ENCODE measurements around the gene ROBO1.

Gene ROBO1

GRCh38 chr3:79081335-79081734, 686.5 kb downstream of the ROBO1 start:
- Histone ChIP-seq H3K4me1 (ENCODE audit: low read length) (no peaks in the 10 kb centered on the region), H3K4me3 (ENCODE audit: low read length) (no peak overlapping the region), H3K9ac (ENCODE audit: low read length) (no peak overlapping the region), H3F3A (ENCODE audit: insufficient read depth, low read length) (no peaks in the 10 kb centered on the region), H3K9me2 (replicated peaks; ENCODE audit: insufficient read depth, low read length) (no peaks in the 10 kb centered on the region), H2AFZ (ENCODE audit: low read length) (no peak overlapping the region), H3K36me3 (replicated peaks; ENCODE audit: insufficient read depth, low read length) (no peaks in the 10 kb centered on the region), H3K9me3 (replicated peaks; ENCODE audit: insufficient read depth, low read length) (no peaks in the 10 kb centered on the region), H3K4me2 (ENCODE audit: low read depth, low read length) (no peak overlapping the region), H4K20me1 (ENCODE audit: insufficient read depth, low read length) (no peaks in the 10 kb centered on the region), H3K27me3 (replicated peaks; ENCODE audit: insufficient read depth, low read length) (no peaks in the 10 kb centered on the region), H3K79me2 (ENCODE audit: low read length) (no peaks in the 10 kb centered on the region), H3K27ac (ENCODE audit: low read length) (no peak overlapping the region)
- TF ChIP-seq EZH2 (optimal IDR thresholded peaks at IDR 0.05; ENCODE audit: low read depth, low read length) (no peak), CTCF (IDR thresholded peaks at IDR 0.05; ENCODE audit: low read length) (no peak), EZH2phosphoT487 (IDR thresholded peaks at IDR 0.05; ENCODE audit: low read length) (no peak)
- DNase-seq, result no peak

- Histone ChIP-seq H3K27ac (ENCODE audit: low read length) (no peak overlapping the region), H2AFZ (ENCODE audit: low read length) (no peak overlapping the region), H3K4me3 (ENCODE audit: low read length) (no peak overlapping the region), H3K79me2 (ENCODE audit: low read length) (no peaks in the 10 kb centered on the region), H3K36me3 (replicated peaks; ENCODE audit: insufficient read depth, low read length) (no peaks in the 10 kb centered on the region), H3K9me3 (replicated peaks; ENCODE audit: insufficient read depth, low read length) (no peaks in the 10 kb centered on the region), H3K9me2 (replicated peaks; ENCODE audit: insufficient read depth, low read length) (no peaks in the 10 kb centered on the region), H3K4me2 (ENCODE audit: low read depth, low read length) (no peak overlapping the region), H4K20me1 (ENCODE audit: insufficient read depth, low read length) (no peaks in the 10 kb centered on the region), H3K9ac (ENCODE audit: low read length) (no peak overlapping the region), H3F3A (ENCODE audit: insufficient read depth, low read length) (no peaks in the 10 kb centered on the region), H3K27me3 (replicated peaks; ENCODE audit: insufficient read depth, low read length) (no peaks in the 10 kb centered on the region), H3K4me1 (ENCODE audit: low read length) (no peaks in the 10 kb centered on the region)
- TF ChIP-seq CTCF (IDR thresholded peaks at IDR 0.05; ENCODE audit: low read length), result no peak
- TF ChIP-seq EZH2 (optimal IDR thresholded peaks at IDR 0.05; ENCODE audit: low read depth, low read length), result no peak
- no peak for TF ChIP-seq EZH2phosphoT487 (IDR thresholded peaks at IDR 0.05; ENCODE audit: low read length)
- no peak for DNase-seq
Observed at GRCh38 chr3:79074558-79074957, 693.2 kb downstream of the ROBO1 start.

- H3K27me3 ChIP-seq (replicated peaks; ENCODE audit: insufficient read depth, low read length), result no peaks in the 10 kb centered on the region
- no peak overlapping the region for H3K9ac ChIP-seq (ENCODE audit: low read length)
- TF ChIP-seq CTCF (IDR thresholded peaks at IDR 0.05; ENCODE audit: low read length), result no peak
- no peak for TF ChIP-seq EZH2 (optimal IDR thresholded peaks at IDR 0.05; ENCODE audit: low read depth, low read length)
- no peak for TF ChIP-seq EZH2phosphoT487 (IDR thresholded peaks at IDR 0.05; ENCODE audit: low read length)
- no peaks in the 10 kb centered on the region for H3K79me2 ChIP-seq (ENCODE audit: low read length)
- DNase-seq, result no peak
- no peak overlapping the region for H3K27ac ChIP-seq (ENCODE audit: low read length)
- H3F3A ChIP-seq (ENCODE audit: insufficient read depth, low read length), result no peaks in the 10 kb centered on the region
- H2AFZ ChIP-seq (ENCODE audit: low read length), result no peak overlapping the region
- no peak overlapping the region for H3K4me3 ChIP-seq (ENCODE audit: low read length)
- no peak overlapping the region for H3K4me2 ChIP-seq (ENCODE audit: low read depth, low read length)
- no peaks in the 10 kb centered on the region for H3K4me1 ChIP-seq (ENCODE audit: low read length)
- H3K9me2 ChIP-seq (replicated peaks; ENCODE audit: insufficient read depth, low read length), result no peaks in the 10 kb centered on the region
- no peaks in the 10 kb centered on the region for H3K9me3 ChIP-seq (replicated peaks; ENCODE audit: insufficient read depth, low read length)
- H3K36me3 ChIP-seq (replicated peaks; ENCODE audit: insufficient read depth, low read length), result no peaks in the 10 kb centered on the region
- no peaks in the 10 kb centered on the region for H4K20me1 ChIP-seq (ENCODE audit: insufficient read depth, low read length)
Observed at GRCh38 chr3:79067734-79068133, 700.1 kb downstream of the ROBO1 start.

All from MM.1S (cell line).